ENCODE results near the gene CALM1.

The CALM1 gene

DNA sequence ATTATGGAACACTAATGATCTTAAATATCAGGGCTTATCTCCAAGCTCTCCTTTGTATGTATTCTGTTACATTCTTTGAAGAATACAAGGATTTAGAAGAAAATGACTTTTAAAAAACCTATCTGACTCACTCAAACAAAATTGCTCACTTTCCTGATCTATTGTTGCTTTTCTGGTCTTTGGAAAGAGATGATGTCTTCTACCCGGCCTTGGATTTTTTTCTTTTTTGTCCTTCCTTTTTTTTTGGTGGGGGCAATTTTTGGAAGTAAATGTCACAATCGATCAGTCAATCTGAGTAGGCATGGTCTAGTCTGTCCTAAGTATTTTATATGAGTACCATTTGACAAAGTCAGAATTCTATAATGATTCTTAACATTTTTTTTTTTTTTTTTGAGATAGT, 10.5 kb upstream of the CALM1 start:
- no peak for ATAC-seq

DNA sequence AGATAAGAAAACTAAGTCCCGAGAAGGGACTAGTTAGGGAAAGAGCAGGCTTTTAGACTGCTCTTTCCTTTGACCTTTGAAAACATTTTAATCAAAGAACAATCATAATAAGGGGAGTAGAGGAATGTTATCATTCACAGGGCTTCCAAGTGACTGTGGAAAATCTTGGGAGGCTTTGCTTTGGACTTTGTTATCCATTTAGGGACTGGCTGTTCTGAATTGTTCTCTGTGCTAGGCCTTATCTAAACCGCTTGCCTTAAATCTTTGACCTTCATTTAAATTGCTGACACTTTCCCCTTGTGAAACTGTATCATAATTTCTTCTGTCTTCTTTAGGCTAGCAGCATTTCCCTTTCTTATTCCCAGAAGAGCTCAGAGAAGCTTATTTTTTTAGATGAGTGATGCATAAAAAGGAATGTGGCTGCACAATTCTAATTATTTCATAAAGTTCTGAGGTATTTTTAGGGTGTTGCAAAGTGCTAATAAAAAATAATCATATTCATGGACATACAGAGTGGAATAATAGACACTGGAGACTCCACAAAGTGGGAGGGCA, 9.5 kb upstream of the CALM1 start:
- TF ChIP-seq TCF4 (CRISPR knock-in tag; IDR thresholded peaks at IDR 0.05; ENCODE audit: borderline replicate concordance), result no peak
- no peak for TF ChIP-seq ISL1 (CRISPR knock-in tag; IDR thresholded peaks at IDR 0.05)

More for the DNA sequence above, 10.5 kb upstream of the CALM1 start:
- TF ChIP-seq ZNF8 (CRISPR knock-in tag; IDR thresholded peaks at IDR 0.05) (no peak), ZC3H10 (CRISPR knock-in tag; IDR thresholded peaks at IDR 0.05) (no peak), TCF4 (CRISPR knock-in tag; IDR thresholded peaks at IDR 0.05; ENCODE audit: borderline replicate concordance) (no peak), OSR1 (CRISPR knock-in tag; IDR thresholded peaks at IDR 0.05) (no peak), RARB (CRISPR knock-in tag; IDR thresholded peaks at IDR 0.05) (no peak), SNAI2 (CRISPR knock-in tag; IDR thresholded peaks at IDR 0.05) (no peak), ARNTL (CRISPR knock-in tag; IDR thresholded peaks at IDR 0.05; ENCODE audit: borderline replicate concordance, low read depth) (no peak), ZNF565 (CRISPR knock-in tag; conservative IDR thresholded peaks at IDR 0.05; ENCODE audit: low read depth) (no peak), TOX (CRISPR knock-in tag; IDR thresholded peaks at IDR 0.05; ENCODE audit: borderline replicate concordance) (no peak), ZFP3 (CRISPR knock-in tag; IDR thresholded peaks at IDR 0.05) (no peak)
- TF ChIP-seq, protein P1, sequence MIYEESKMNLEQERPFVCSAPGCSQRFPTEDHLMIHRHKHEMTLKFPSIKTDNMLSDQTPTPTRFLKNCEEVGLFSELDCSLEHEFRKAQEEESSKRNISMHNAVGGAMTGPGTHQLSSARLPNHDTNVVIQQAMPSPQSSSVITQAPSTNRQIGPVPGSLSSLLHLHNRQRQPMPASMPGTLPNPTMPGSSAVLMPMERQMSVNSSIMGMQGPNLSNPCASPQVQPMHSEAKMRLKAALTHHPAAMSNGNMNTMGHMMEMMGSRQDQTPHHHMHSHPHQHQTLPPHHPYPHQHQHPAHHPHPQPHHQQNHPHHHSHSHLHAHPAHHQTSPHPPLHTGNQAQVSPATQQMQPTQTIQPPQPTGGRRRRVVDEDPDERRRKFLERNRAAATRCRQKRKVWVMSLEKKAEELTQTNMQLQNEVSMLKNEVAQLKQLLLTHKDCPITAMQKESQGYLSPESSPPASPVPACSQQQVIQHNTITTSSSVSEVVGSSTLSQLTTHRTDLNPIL (CRISPR knock-in tag; IDR thresholded peaks at IDR 0.05; ENCODE audit: low read depth), result no peak
- TF ChIP-seq, protein P2, sequence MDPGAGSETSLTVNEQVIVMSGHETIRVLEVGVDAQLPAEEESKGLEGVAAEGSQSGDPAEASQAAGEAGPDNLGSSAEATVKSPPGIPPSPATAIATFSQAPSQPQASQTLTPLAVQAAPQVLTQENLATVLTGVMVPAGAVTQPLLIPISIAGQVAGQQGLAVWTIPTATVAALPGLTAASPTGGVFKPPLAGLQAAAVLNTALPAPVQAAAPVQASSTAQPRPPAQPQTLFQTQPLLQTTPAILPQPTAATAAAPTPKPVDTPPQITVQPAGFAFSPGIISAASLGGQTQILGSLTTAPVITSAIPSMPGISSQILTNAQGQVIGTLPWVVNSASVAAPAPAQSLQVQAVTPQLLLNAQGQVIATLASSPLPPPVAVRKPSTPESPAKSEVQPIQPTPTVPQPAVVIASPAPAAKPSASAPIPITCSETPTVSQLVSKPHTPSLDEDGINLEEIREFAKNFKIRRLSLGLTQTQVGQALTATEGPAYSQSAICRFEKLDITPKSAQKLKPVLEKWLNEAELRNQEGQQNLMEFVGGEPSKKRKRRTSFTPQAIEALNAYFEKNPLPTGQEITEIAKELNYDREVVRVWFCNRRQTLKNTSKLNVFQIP (CRISPR knock-in tag; IDR thresholded peaks at IDR 0.05; ENCODE audit: borderline replicate concordance, low read depth), result no peak

DNA sequence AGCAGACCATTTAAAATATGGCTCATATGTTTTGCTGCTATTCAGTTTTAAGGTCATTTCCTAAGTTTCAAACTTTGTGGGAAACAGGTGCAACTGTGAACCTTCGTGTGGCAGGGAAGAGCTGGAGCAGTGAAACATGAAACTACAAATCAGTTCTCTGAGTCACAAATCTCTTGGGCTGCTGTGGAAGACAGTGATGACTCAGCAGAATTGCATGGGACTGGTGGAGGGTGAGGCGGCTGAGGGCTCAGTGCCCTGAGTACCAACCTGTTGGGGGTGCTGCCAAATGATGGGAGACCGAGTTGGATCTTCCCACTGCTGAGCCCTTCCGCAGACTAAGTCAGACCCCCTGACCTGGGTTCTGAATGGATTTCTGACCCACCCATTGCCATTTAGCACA, 8.4 kb upstream of the CALM1 start:
- TF ChIP-seq, protein P3, sequence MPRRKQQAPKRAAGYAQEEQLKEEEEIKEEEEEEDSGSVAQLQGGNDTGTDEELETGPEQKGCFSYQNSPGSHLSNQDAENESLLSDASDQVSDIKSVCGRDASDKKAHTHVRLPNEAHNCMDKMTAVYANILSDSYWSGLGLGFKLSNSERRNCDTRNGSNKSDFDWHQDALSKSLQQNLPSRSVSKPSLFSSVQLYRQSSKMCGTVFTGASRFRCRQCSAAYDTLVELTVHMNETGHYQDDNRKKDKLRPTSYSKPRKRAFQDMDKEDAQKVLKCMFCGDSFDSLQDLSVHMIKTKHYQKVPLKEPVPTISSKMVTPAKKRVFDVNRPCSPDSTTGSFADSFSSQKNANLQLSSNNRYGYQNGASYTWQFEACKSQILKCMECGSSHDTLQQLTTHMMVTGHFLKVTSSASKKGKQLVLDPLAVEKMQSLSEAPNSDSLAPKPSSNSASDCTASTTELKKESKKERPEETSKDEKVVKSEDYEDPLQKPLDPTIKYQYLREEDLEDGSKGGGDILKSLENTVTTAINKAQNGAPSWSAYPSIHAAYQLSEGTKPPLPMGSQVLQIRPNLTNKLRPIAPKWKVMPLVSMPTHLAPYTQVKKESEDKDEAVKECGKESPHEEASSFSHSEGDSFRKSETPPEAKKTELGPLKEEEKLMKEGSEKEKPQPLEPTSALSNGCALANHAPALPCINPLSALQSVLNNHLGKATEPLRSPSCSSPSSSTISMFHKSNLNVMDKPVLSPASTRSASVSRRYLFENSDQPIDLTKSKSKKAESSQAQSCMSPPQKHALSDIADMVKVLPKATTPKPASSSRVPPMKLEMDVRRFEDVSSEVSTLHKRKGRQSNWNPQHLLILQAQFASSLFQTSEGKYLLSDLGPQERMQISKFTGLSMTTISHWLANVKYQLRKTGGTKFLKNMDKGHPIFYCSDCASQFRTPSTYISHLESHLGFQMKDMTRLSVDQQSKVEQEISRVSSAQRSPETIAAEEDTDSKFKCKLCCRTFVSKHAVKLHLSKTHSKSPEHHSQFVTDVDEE (CRISPR knock-in tag; IDR thresholded peaks at IDR 0.05), result no peak
- TF ChIP-seq OSR1 (CRISPR knock-in tag; IDR thresholded peaks at IDR 0.05) (no peak), ZFP3 (CRISPR knock-in tag; IDR thresholded peaks at IDR 0.05) (no peak), ZFP30 (CRISPR knock-in tag; IDR thresholded peaks at IDR 0.05) (no peak), ZNF70 (CRISPR knock-in tag; IDR thresholded peaks at IDR 0.05) (no peak), GLIS3 (CRISPR knock-in tag; IDR thresholded peaks at IDR 0.05) (no peak), ESRRG (CRISPR knock-in tag; IDR thresholded peaks at IDR 0.05) (no peak), PPARA (CRISPR knock-in tag; IDR thresholded peaks at IDR 0.05; ENCODE audit: borderline replicate concordance) (no peak)
- TF ChIP-seq, protein P1 (CRISPR knock-in tag; IDR thresholded peaks at IDR 0.05; ENCODE audit: low read depth), result no peak
- peak; percentile 86 for ATAC-seq

More for the DNA sequence above, 9.5 kb upstream of the CALM1 start:
- no peak for ATAC-seq

DNA sequence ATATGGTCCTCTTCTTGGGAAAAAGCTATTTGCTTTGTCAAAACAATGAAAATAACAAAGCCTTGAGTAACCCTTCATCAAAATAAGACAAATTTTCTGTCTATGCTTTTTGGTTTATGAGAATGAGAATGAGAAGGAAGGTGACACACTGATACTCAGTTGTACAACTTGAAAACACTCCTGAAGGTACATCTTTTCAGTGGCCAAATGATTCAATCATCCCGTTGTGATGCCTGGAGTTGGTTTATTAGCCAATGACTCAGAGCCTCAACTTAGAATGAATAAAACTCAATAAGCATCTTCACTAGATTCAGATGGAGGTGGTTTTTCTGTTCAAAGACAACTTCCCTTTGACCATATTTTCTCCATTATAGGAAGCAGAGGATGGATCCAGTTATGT, 7.8 kb upstream of the CALM1 start:
- ATAC-seq, result 0 out of 3 replicates have a peak, but pooled peaks have one; percentile 18
- TF ChIP-seq CSDC2 (CRISPR knock-in tag; IDR thresholded peaks at IDR 0.05), result no peak
- TF ChIP-seq ZFP30 (CRISPR knock-in tag; IDR thresholded peaks at IDR 0.05), result no peak
- TF ChIP-seq, protein P4, sequence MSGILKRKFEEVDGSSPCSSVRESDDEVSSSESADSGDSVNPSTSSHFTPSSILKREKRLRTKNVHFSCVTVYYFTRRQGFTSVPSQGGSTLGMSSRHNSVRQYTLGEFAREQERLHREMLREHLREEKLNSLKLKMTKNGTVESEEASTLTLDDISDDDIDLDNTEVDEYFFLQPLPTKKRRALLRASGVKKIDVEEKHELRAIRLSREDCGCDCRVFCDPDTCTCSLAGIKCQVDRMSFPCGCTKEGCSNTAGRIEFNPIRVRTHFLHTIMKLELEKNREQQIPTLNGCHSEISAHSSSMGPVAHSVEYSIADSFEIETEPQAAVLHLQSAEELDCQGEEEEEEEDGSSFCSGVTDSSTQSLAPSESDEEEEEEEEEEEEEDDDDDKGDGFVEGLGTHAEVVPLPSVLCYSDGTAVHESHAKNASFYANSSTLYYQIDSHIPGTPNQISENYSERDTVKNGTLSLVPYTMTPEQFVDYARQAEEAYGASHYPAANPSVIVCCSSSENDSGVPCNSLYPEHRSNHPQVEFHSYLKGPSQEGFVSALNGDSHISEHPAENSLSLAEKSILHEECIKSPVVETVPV (CRISPR knock-in tag; IDR thresholded peaks at IDR 0.05), result no peak
- TF ChIP-seq, protein P5, sequence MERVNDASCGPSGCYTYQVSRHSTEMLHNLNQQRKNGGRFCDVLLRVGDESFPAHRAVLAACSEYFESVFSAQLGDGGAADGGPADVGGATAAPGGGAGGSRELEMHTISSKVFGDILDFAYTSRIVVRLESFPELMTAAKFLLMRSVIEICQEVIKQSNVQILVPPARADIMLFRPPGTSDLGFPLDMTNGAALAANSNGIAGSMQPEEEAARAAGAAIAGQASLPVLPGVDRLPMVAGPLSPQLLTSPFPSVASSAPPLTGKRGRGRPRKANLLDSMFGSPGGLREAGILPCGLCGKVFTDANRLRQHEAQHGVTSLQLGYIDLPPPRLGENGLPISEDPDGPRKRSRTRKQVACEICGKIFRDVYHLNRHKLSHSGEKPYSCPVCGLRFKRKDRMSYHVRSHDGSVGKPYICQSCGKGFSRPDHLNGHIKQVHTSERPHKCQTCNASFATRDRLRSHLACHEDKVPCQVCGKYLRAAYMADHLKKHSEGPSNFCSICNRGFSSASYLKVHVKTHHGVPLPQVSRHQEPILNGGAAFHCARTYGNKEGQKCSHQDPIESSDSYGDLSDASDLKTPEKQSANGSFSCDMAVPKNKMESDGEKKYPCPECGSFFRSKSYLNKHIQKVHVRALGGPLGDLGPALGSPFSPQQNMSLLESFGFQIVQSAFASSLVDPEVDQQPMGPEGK (CRISPR knock-in tag; IDR thresholded peaks at IDR 0.05; ENCODE audit: borderline replicate concordance), result no peak
- TF ChIP-seq ZFP3 (CRISPR knock-in tag; IDR thresholded peaks at IDR 0.05), result no peak
- no peak for TF ChIP-seq ZNF565 (CRISPR knock-in tag; conservative IDR thresholded peaks at IDR 0.05; ENCODE audit: low read depth)
- no peak for TF ChIP-seq BACH2 (CRISPR knock-in tag; IDR thresholded peaks at IDR 0.05; ENCODE audit: borderline replicate concordance)
- no peak for TF ChIP-seq SNAI2 (CRISPR knock-in tag; IDR thresholded peaks at IDR 0.05)
- no peak for TF ChIP-seq ZNF70 (CRISPR knock-in tag; IDR thresholded peaks at IDR 0.05)
- TF ChIP-seq TCF4 (CRISPR knock-in tag; IDR thresholded peaks at IDR 0.05; ENCODE audit: borderline replicate concordance), result no peak
- TF ChIP-seq ARNTL (CRISPR knock-in tag; IDR thresholded peaks at IDR 0.05; ENCODE audit: borderline replicate concordance, low read depth), result no peak
- TF ChIP-seq, protein P2 (CRISPR knock-in tag; IDR thresholded peaks at IDR 0.05; ENCODE audit: borderline replicate concordance, low read depth), result no peak
- no peak for TF ChIP-seq ZNF8 (CRISPR knock-in tag; IDR thresholded peaks at IDR 0.05)
